ENCODE data around the gene CPM.

The CPM gene

GRCh38 chr12:68932961-68933893 is at the start of gene CPM:
Gene CPM (minus strand): TSS chr12:68933171. CDS start chr12:68932837, 334 bp downstream.
- DNase-seq = peak; percentile 63

- no peak for DNase-seq
Observed at GRCh38 chr12:68981516-68981915, 48.5 kb upstream of the CPM start.

GRCh38 chr12:68980476-68981212 is 47.7 kb upstream of the CPM start:
- DNase-seq = no peak

GRCh38 chr12:68978678-68979077 is 45.7 kb upstream of the CPM start:
- DNase-seq = no peak

GRCh38 chr12:68977909-68978610 is 45.1 kb upstream of the CPM start:
- no peak for DNase-seq

GRCh38 chr12:68977335-68977734 is 44.4 kb upstream of the CPM start:
- DNase-seq = no peak

- DNase-seq = no peak
Observed at GRCh38 chr12:68976395-68976841, 43.4 kb upstream of the CPM start.

GRCh38 chr12:68975811-68976210 is 42.8 kb upstream of the CPM start:
- DNase-seq = no peak

GRCh38 chr12:68972595-68972994 is 39.6 kb upstream of the CPM start:
- no peak for DNase-seq

- DNase-seq = no peak
Observed at GRCh38 chr12:68971404-68971803, 38.4 kb upstream of the CPM start.

GRCh38 chr12:68970951-68971350 is 38.0 kb upstream of the CPM start:
- no peak for DNase-seq

GRCh38 chr12:68970306-68970705 is 37.3 kb upstream of the CPM start:
- no peak for DNase-seq

GRCh38 chr12:68967046-68967445 is 34.1 kb upstream of the CPM start:
- no peak for DNase-seq

- no peak for DNase-seq
Observed at GRCh38 chr12:68963856-68964745, 31.1 kb upstream of the CPM start.

- no peak for DNase-seq
Observed at GRCh38 chr12:68962877-68963855, 30.2 kb upstream of the CPM start.

GRCh38 chr12:68959891-68960464 is 27.0 kb upstream of the CPM start:
- DNase-seq = no peak

GRCh38 chr12:68959143-68959858 is 26.3 kb upstream of the CPM start:
- no peak for DNase-seq

GRCh38 chr12:68958322-68958721 is 25.4 kb upstream of the CPM start:
- DNase-seq = no peak

- no peak for DNase-seq
Observed at GRCh38 chr12:68957273-68957672, 24.3 kb upstream of the CPM start.

- no peak for DNase-seq
Observed at GRCh38 chr12:68956466-68956865, 23.5 kb upstream of the CPM start.
